DMS 273 treated with DMSO at 0.1 percent for 48 hours (cell line): ENCODE measurements around the gene PDGFA.

ENCODE experiments used
- DNase-seq: peaks from one replicate; lab custom pipeline; 2025; lab: John Stamatoyannopoulos, UW

Gene PDGFA

DNA sequence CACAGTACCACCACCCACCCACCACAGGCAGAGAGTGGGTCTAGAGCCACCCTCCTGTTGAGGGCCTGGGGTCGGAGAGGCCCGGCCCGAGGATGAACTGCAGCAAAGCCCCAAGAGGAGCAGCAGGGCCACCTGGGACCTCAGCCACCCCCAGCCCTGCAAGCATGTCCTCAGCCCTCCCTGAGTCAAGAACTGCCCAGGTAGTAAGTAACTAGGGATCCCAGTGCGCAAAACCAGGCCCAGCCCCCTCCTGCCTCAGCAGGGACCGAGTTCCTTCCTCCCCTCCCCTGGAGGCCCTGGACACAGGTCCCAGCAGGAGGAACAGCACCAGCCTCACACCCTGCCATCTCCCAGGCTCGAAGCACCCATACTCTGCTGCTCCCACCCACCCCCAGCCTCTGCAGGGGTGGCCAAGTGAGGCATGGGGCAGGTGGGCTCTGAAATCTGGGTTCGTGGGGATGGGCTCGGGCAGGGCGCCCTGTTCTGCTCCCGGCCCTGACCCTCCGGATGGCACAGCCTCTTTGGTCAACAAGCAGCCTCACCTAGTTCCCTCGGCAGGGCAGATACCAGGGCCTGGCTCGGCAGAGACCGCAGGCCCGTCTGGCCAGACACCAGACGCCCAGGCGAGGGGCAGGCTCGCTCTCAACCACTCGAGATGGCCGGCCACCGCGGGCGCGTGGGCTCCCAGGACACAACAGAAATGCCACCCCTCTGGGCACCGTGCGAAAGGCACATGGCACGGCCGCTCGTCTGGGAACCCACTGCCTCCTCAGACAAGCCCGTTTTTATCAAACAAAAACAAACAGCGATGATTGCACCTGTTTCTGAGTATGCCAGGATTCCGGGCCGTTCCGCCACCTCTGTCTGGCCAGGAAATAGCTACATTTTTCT is 15.2 kb downstream of the PDGFA start:
- no peak for DNase-seq

DNA sequence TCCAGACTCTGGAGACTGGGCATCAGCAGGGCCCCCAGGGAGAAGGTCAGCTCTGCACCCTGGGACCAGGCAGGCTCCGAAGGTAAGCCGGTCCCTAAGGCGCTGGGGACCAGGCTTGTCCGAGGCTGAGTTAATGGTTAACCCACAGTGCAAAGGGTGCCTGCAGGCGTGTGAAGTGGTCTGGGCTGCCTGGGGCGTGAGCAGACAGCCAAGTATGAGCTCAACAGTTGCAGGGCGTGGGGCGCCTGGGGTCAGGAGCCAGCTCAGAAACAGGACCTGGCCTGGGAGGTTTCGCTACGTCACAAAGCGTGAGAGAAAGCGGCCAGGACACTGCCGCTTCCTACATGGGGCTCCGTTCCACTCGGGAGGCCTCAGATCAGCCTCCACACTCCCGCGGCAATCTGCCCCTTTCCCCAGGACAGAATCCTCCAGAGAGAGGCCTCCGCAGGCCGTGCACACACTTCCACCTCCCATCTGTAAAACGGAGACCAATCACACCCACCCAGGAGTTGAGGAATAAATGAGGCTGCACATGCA is 16.0 kb downstream of the PDGFA start:
- no peak for DNase-seq

DNA sequence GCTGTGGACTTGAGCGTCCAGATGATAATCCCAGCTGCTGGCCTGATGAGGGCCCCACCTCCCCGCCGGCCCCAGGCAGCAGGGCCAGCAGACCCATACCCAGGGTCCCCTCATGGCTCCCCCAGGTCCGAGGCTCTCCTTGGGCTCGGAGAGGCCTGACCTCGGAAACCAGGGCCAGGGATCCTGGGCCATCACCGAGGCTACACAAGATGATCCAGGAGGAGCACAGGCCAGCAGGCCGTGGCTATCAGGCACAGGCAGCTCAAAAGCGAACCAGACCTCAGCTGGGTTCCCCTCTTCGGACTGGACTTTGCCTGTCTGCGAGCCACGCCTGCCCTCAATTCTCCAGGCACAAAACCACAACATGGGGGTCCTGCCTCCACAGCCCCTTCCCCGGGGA is 17.4 kb downstream of the PDGFA start:
- no peak for DNase-seq

DNA sequence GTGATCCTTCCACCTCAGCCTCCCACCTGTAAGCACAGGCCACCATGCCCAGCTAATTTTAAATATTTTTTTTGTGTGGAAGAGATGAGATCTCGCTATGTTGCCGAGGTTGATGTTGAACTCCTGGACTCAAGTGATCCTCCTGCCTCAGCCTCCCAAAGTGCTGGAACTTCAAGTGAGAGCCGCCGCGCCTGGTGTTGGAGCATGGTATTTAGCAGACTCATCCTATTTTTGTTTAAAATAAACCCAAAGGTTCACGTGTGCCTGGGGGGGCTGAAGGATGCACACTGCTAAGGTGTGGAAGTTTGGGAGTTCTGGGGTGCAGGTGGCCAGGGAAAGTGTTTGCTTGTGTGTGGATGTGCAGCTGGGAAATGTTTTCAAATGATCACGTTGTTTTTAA is 18.1 kb downstream of the PDGFA start:
- no peak for DNase-seq

DNA sequence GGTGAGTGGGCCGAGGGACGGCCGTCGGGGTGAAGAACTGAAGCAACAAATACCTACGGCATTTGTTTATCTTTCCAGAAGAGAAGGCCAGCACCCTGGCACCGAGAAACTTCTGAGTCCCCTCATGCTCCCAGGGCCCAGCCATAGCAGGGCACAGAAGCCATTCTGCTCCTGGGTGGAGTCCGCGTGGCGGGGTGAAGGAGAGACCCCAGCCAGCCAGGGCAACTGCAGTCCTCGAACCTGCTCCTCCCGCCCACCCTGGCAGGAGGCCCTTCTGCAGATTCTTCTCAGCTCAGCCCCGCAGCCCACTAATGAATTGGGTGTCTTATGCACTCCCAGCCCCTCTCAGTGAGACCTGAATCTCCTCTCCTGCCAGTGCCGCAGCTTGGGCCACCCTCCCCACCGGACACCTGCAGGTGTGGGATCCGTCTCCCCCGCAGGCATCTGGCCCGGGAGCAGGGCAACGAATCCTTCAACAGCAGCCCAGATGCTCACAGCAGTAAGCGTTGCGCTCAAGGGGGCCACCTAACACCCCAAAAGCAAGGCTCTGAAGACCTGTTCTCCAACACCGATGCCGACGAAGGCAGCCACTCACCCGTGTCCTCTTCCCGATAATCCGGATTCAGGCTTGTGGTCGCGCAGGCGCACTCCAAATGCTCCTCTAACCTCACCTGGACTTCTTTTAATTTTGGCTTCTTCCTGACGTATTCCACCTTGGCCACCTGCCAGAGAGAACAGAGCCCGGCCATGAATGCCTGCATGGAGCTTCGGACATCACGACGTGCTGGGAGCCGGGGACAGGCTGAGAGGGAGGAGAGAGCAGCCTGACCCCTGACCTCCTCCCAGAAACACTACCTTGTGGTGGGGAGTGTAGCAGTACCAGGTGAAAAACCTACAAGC is 18.9 kb downstream of the PDGFA start:
- no peak for DNase-seq

DNA sequence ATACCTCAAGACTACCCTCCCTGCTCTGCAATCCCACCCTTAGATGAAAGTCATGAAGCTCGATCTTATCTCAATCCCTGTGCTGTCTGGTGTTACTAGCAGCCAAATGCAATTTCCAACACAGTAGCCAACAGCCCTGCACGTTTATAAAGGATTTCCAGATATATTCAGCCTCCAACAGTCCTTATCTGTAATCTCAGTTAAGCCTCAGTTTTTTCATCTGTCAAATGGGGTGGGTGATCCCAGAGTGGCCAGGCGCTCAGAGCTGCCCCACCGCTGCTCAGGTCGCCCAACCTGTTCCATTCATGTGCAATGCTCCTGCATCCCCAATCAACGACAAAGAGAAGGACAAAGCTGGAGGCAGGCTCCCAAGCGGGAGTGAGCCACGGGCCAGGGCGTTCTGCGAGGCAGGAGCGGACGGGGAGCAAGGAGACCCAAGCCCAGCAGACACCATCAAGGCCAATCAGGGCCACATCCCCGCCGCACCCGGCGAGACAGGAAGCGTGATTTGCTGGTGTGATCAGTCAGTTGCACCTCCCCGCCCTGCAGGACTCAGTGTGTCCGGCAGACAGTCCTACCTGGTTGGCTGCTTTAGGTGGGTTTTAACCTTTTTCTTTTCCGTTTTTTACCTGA is 19.7 kb downstream of the PDGFA start:
- no peak for DNase-seq

DNA sequence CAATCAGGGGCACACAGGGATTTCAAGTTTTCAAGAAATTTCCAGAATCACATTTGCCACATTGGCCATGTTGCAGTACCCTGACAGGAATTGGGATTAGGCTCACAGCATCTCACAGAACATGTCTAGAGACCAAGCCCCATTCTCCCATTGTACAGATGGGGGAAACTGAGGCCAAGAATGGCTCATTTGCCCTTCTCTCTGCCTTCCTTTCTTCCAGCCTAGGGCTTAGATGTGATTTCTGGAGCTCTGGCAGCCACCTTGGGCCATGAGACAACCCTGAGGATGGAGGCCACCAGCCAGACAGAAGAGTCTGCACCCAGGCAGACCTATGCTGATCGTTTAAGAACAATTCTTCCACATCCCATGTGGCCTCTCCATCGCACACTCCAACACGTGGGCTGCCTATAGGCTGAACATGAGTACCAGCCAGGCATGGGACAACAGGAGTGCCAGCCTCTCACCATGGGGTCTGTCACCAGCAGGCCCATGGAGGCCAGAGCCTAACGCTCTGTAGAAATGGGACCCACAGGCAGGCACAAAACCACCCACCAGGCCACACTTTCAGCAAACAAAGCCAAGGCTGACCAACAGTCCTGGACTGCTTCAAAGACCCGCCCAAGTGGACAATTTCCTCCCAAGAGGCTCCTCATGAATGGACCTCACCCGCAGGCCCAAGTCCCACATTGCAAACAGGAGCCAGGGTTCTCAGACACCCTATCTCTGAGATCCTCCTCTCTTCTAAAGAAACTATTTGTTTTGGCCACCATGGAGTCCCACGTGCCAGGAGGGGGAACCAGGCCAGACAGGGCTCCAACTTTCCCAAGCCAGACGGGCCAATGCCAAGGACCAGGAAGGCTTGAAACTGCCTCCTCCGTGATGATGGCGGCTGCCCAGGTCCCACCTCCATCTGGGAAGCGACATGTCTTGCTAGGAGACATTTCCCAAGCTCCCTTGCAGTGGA is 20.7 kb downstream of the PDGFA start:
- DNase-seq: no peak

DNA sequence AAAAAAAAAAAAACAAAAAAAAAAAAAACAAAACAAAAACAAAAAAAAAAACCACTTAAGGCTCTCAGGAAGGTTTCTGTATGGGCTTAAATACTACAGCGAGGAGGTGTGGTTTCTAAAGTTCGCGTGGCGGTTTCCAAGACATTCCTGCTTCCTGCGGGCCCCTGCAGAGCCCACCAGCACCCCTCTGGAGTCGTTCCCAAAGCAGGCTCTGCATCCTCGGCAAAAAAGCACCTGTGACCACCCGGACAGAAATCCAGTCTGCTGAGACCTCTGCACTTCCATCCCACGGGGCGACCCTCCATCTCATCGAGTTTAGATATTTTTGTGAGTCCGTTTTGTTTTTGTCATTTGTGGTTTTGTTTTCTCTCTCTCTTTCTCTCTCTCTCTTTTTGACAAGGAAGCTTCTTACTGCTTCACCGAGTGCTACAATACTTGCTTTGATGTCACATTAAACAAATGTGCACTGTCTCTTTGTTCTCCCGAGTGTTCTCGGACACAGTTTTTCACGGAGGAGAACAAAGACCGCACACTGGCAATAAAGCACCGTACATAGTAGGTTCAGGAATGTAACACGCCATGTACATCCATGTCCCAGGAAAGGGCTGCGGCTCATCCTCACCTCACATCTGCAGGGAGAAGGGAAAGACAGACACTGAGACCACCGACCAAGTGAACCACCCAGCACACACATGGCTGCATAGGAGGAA is 21.5 kb downstream of the PDGFA start:
- no peak for DNase-seq

DNA sequence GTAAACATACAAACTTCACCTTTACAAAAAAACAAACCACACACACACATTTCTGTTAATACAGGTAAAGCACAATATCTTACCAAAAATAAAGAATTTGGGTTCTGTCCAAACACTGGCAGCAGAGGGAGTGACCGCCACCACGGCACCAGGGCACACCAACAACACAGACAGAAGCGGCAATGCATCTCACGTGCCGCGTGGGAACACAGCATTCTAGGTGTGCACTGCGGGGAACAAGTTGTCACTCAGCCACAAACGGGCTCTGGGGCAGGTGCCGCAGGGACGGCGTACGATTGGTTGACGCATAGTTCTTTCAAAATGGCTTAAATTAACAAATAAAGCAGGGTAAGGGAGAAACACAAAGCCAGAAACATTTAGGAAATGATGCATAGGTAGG is 22.3 kb downstream of the PDGFA start:
- no peak for DNase-seq

DNA sequence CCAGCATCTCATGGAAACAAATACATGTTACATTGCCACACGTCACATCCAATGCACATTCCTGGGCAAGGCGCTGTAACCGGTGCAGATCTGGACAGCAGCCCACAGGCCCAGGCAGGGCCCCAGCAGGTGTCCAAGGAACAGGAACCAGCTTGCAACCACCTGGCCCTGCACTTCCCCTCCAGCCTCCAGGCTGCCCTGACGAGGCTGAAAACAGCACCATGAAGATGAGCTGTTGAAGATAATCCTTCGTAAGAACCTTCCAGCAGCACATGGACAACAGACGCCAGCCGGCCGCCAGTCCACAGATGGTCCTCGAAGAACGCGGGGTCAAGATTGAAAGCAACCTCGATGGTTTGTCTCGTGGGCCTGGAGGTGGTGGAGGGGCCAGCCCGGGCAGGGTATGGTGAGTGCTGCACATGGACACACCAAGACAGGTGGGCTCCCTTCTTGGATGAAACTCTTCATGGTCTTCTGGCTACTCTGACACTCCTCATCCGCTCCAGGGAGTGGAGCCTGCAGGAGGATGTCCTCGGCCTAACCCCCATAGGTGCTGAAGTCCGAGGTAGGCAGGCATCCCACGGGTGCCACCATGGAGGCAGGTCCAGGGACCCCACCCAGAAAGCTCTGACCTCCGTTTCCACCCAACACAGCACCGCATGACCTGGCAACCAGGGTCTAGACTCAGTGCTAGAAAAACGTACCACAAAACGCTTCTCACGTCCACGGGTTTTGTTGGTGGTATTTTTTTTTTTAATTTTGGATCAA is 22.9 kb downstream of the PDGFA start:
- no peak for DNase-seq

DNA sequence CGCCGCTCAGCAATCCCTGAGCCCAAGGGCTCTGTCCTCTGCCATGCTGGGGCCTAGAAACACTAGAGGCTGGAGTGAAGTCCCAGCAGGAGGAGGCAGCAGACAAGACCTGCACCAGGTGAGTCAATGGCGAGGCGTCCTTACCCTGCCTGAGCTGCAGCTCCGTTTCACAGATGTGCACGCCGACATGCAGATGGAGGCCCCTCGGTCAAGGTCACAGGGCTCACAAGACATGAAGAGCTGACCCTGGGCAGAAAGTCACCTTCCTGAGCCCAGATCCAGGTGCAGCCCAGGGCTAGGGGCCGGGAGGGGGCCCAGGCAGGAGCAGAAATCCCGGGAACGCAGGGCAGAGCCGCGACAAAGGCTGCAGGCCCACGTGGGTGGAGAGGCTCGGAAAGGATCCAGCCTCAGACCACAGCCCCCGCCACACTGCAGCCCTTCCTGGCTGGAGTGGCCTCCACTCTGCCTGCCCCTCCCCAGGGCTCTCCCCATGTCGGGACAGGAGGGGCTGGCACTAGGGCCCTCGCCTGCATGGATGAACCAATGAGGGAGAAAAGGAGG is 23.8 kb downstream of the PDGFA start:
- no peak for DNase-seq

DNA sequence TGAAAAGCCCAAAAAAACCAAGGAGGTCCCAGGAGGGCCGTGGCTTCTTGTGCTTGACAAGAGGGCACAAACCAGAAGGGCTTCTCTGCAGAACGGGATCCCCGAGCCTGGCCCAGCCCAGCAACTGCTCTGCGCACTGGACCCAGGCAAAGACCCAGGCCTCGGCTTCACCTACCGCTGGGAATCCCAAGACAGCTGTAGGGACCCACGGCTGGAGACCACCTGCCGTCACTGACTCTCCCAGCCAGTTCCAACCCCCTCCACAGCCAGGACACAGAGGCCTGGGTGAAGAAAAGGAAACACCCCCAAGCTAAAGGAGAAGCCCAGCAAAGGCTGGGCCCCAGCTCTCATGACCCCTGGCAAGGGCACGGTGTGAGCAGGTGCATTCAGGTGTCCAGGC is 24.3 kb downstream of the PDGFA start:
- no peak for DNase-seq

DNA sequence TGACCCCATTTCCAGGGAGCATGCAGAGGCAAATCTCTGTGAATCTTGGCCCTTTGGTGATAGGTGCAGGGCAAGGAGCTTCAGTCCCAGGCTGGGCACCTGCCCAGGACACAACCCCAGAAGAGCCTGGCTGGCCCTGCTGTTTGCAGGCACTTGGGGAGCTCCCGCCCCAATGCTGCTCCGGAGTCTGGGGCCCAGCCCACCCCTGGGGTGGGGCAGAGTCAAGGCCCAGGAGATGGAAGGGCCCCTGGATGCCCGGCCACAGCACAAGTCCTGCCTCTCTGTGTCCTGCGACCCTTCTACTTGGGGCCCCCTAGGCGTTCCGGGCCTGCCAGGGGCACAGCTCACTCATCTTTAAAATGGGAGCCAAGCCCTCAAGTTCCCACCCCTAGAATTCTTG is 24.7 kb downstream of the PDGFA start:
- DNase-seq: no peak

DNA sequence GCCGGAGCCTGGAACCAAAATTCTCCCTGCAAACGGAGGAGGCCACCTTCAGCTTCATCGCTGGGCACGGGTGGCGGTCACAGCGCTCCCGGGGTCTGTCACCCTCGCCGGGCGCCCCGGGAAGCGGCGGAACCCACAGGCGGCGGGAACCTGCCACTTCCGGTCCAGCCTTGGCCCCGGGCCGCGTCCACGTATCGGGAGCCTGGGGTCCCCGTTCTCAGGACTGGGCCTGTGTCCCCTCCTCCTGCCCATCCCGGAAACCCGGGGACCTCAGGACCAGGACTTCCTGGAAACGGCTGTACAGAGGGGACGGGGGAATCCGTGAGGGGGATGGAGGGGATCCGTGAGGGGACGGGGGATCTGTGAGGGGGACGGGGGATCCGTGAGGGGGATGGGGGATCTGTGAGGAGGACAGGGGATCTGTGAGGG is 25.4 kb downstream of the PDGFA start:
- DNase-seq: no peak

DNA sequence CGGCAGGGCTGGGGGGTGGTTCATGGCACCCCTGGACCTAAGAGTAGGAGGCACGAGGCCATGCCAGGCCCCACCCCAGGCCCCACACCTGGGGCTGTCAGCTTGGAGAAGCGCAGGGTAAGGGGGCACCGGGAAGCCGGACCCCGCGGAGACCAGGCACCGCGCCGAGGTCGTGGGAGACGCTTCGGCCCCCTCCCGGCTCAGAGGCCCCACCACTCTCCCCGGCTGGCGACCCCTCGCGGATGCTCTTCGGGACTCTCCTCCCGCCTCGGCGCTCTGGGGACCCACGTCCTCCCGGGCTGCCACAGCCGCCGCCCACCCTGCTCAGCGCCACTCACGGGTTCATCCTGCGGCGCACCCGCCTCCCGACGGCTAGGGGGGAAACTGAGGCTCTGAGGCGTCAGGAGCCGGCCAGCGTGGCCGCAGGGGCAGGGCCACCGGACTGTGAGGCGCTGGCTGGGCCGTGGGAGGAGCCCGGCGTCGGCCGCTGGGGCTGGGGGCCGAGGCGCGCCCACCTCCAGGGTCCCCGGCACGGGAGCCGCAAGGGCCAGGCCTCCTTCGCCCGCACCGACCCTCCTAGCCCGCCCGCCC is 25.9 kb downstream of the PDGFA start:
- no peak for DNase-seq

DNA sequence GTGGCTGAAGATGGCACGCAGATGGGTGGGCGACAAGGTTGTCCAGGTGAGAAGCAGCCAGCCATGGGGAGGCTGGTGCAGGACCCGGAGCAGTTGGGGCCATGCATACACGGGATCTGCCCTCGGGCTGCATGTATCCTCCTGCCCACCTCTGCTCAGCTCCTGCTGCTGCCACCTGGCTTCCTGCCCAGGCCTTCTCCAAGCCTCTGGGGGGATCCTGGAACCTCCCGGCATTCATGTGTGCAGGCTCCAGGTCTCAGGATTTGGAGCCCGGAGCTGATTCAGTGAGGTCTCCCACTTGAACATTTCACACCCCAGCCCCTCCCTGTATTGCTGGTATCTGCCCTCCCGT is 27.0 kb downstream of the PDGFA start:
- peak; percentile 78 for DNase-seq

DNA sequence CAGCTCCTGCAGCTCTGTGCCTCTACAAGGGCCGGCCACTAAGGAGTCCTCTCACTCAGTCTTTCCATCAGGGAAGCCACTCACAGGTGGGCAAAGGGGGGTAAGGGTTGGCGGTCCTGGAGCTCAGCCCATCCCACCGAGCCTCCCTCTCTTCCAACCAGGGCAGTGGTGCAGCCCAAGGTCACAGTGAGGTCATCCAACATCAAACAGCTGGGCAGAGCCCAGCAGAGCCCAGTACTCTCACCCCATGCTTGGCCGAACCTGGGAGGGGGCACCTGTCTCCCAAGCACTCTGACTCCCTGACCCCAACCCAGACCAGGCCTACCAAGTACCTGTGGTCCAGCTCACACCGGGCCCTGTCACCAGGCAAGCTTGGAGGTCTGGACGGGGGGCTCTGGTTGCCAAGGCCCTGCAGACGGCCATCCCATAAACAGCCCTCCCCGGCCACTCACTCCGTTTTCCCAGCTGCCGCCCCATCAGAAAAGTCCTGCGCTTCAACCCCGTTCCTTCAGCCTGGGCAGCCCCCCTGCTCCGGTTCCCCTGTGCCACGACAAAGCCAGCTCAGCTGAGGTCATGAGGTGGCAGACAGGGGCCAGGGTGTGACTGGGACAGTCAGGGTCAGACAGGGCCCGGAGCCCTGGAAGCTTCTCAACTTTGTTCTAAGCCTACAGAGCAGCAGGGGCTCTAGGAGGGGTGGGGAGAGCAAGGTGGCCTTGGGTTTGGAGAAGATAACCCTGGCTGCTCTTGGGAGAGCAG is 27.5 kb downstream of the PDGFA start:
- no peak for DNase-seq

DNA sequence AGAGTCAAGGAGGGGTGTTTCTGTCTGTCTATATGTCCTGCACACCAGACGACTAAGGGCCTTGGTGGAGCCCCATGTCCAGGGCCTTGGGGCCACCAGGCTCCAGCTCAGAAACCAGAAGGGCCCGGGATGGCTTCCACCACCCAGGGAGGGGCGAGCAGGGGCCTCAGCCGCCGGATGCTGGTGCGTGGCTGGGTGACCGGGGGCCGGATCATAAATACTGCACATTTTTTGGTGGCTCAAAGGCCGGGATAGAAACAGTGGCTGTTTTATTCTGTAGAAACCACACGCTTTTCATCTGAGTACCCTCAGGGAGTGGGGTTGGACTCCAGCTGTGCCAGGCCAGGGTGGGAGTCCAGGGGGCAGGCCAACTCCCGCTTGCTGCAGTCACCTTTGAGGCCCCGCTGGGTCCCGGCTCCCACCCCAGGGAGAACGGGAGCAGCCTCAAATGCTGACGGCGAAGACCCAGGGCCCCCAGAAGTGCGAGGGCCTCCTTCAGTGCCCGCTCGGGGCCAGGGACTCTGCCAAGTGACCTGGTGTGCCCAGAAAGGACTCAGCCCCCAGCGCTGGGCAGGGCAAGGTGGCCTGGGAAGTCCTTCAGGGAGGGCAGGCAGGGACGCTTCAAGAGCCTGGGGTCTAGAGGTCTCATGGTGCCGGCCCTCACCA is 28.2 kb downstream of the PDGFA start:
- DNase-seq: no peak
